Caco-2 (cell line): Measurements from ENCODE around the gene WDFY2. TPM values are rescaled to one million over a fixed set of nuclear protein-coding genes. Genes with fewer than 3 reads are reported as not detected.

ENCODE experiments used
- BruUV-seq: library from RNA; stranded (reverse); fragments of 400-500 nt; replicated peaks from 2 replicates; lab custom pipeline; 2021; lab: Mats Ljungman, UMichigan
- CTCF ChIA-PET: fragments of 300-600 bp; sonication (Branson Sonifier 250); formaldehyde crosslinking; loops from one replicate; lab custom pipeline; 2022; ENCODE audit warnings: antibody characterized with exemption; lab: Charles Lee
- POLR2A ChIA-PET: fragments of 300-600 bp; sonication (Branson Sonifier 250); formaldehyde crosslinking; loops from one replicate; lab custom pipeline; 2022; ENCODE audit warnings: antibody characterized with exemption; lab: Charles Lee
- DNase-seq, 2 experiments: peaks; one replicate each; pipeline versions ENCODE4 v3.0.0 to v3.0.0-alpha.2; 2020 to 2022
- H3K27me3 ChIP-seq: replicated peaks from 2 replicates; pipeline ENCODE4 v1.6.0; 2011; ENCODE audit warnings: low read length; ENCODE audit not compliant: control insufficient read depth, insufficient read depth
- H3K36me3 ChIP-seq: 2 replicates; pipeline ENCODE4 v1.5.1; 2011; ENCODE audit warnings: low read length; ENCODE audit not compliant: control insufficient read depth, insufficient read depth
- H3K4me1 ChIP-seq: fragments of 250-450 bp; sonication (Bioruptor Pico); 2 replicates; pipeline ENCODE4 v1.5.1; 2020; ENCODE audit warnings: mild to moderate bottlenecking
- H3K4me3 ChIP-seq: 2 replicates; pipeline ENCODE4 v1.5.1; 2011; ENCODE audit warnings: low read depth, mild to moderate bottlenecking, control low read depth, low read length
- H3K9me3 ChIP-seq: fragments of 250-450 bp; sonication (Bioruptor Pico); 2 replicates; pipeline ENCODE4 v1.5.1; 2020; ENCODE audit warnings: mild to moderate bottlenecking, moderate library complexity
- H3K27ac Mint-ChIP-seq: one replicate; pipeline ENCODE4 v1.8.0; 2022; ENCODE audit warnings: mixed read lengths; ENCODE audit not compliant: unreplicated experiment
- H3K27me3 Mint-ChIP-seq: one replicate; pipeline ENCODE4 v1.8.0; 2022; ENCODE audit warnings: mixed read lengths; ENCODE audit not compliant: insufficient read depth, unreplicated experiment
- H3K36me3 Mint-ChIP-seq: one replicate; pipeline ENCODE4 v1.8.0; 2022; ENCODE audit warnings: mild to moderate bottlenecking, mixed read lengths; ENCODE audit not compliant: insufficient read depth, unreplicated experiment
- H3K4me1 Mint-ChIP-seq: one replicate; pipeline ENCODE4 v1.8.0; 2022; ENCODE audit warnings: low read depth, mixed read lengths; ENCODE audit not compliant: unreplicated experiment
- H3K4me3 Mint-ChIP-seq: one replicate; pipeline ENCODE4 v1.8.0; 2022; ENCODE audit warnings: mild to moderate bottlenecking, moderate library complexity, mixed read lengths; ENCODE audit not compliant: unreplicated experiment
- H3K9me3 Mint-ChIP-seq: one replicate; pipeline ENCODE4 v1.8.0; 2022; ENCODE audit warnings: mixed read lengths; ENCODE audit not compliant: unreplicated experiment
- CTCF ChIP-seq, 2 experiments: fragments of 200-600 bp in 1 of 2; IDR thresholded peaks; 1 replicate in 1 of 2; 2 replicates in 1 of 2; pipeline versions ENCODE4 v1.5.1 to v1.8.0; 2011 to 2022; ENCODE audit warnings: antibody characterized with exemption in 1 of 2, control low read depth in 1 of 2, inconsistent platforms in 1 of 2, low read depth in 1 of 2, low read length in 1 of 2, mild to moderate bottlenecking in 1 of 2, moderate library complexity in 1 of 2; ENCODE audit not compliant: insufficient read depth in 1 of 2, severe bottlenecking in 1 of 2, unreplicated experiment in 1 of 2
- intact Hi-C: fragments of 100-400 bp; cut with micrococcal nuclease; formaldehyde crosslinking; loops from one replicate; pipeline ENCODE4 v1.10.0; 2022; ENCODE audit not compliant: unreplicated experiment
- total RNA-seq: library from RNA; stranded (reverse); gene quantifications from 2 replicates; pipeline ENCODE4 v1.2.3, GENCODE V29; 2022

The WDFY2 gene
- total RNA-seq, 1 experiment from 2014 or later: 9.2 TPM

- Mint-ChIP-seq H3K4me3 (no peak overlapping the region), H3K9me3 (no peaks in the 10 kb centered on the region), H3K27me3 (no peaks in the 10 kb centered on the region), H3K36me3 (no peaks in the 10 kb centered on the region), H3K4me1 (no peaks in the 10 kb centered on the region), H3K27ac (no peak overlapping the region)
- ChIA-PET POLR2A (no interaction called here), CTCF (no interaction called here)
- Histone ChIP-seq H3K4me1 (no peaks in the 10 kb centered on the region), H3K9me3 (no peaks in the 10 kb centered on the region), H3K27me3 (no peaks in the 10 kb centered on the region), H3K4me3 (no peak overlapping the region), H3K36me3 (no peaks in the 10 kb centered on the region)
- DNase-seq: no peak
- TF ChIP-seq CTCF (IDR thresholded peaks at IDR 0.05; ENCODE audit: insufficient read depth in 1 of 2, low read depth in 1 of 2, low read length in 1 of 2, severe bottlenecking in 1 of 2, unreplicated experiment in 1 of 2): no peak
- no TSS peak for BruUV-seq
- intact Hi-C loops: no loop called here
Observed at GRCh38 chr13:51628059-51628852, 44.0 kb downstream of the WDFY2 start.

GRCh38 chr13:51629491-51630287 lies 45.4 kb downstream of the WDFY2 start:
- no peaks in the 10 kb centered on the region for H3K27me3 Mint-ChIP-seq
- H3K36me3 ChIP-seq: no peaks in the 10 kb centered on the region
- ChIA-PET CTCF (no interaction called here), POLR2A (no interaction called here)
- H3K4me1 ChIP-seq: no peaks in the 10 kb centered on the region
- intact Hi-C loops: no loop called here
- H3K27me3 ChIP-seq: no peaks in the 10 kb centered on the region
- DNase-seq: no peak
- no peak overlapping the region for H3K4me3 ChIP-seq
- no TSS peak for BruUV-seq
- no peaks in the 10 kb centered on the region for H3K9me3 ChIP-seq
- H3K9me3 Mint-ChIP-seq: no peaks in the 10 kb centered on the region
- no peak overlapping the region for H3K27ac Mint-ChIP-seq
- H3K36me3 Mint-ChIP-seq: no peaks in the 10 kb centered on the region
- H3K4me1 Mint-ChIP-seq: no peaks in the 10 kb centered on the region
- no peak for TF ChIP-seq CTCF (IDR thresholded peaks at IDR 0.05; ENCODE audit: insufficient read depth in 1 of 2, low read depth in 1 of 2, low read length in 1 of 2, severe bottlenecking in 1 of 2, unreplicated experiment in 1 of 2)
- no peak overlapping the region for H3K4me3 Mint-ChIP-seq

- intact Hi-C loops: no loop called here
- H3K4me1 Mint-ChIP-seq: no peaks in the 10 kb centered on the region
- H3K4me3 ChIP-seq: no peak overlapping the region
- no peak overlapping the region for H3K27ac Mint-ChIP-seq
- H3K36me3 ChIP-seq: no peaks in the 10 kb centered on the region
- no peaks in the 10 kb centered on the region for H3K9me3 ChIP-seq
- no peak for DNase-seq
- H3K4me1 ChIP-seq: no peaks in the 10 kb centered on the region
- no peaks in the 10 kb centered on the region for H3K27me3 ChIP-seq
- no TSS peak for BruUV-seq
- H3K9me3 Mint-ChIP-seq: no peaks in the 10 kb centered on the region
- TF ChIP-seq CTCF (IDR thresholded peaks at IDR 0.05; ENCODE audit: insufficient read depth in 1 of 2, low read depth in 1 of 2, low read length in 1 of 2, severe bottlenecking in 1 of 2, unreplicated experiment in 1 of 2): no peak
- no peak overlapping the region for H3K4me3 Mint-ChIP-seq
- ChIA-PET CTCF (no interaction called here), POLR2A (no interaction called here)
- H3K27me3 Mint-ChIP-seq: no peaks in the 10 kb centered on the region
- no peaks in the 10 kb centered on the region for H3K36me3 Mint-ChIP-seq
Observed at GRCh38 chr13:51630288-51630615, 46.0 kb downstream of the WDFY2 start.
